NT2/D1 (cell line): ENCODE measurements around the gene HPCAL1.
"Not testable (repeated sequence)": the region's sequence is repeated elsewhere in the genome, so short reads cannot be mapped to it uniquely, and the experiment has no call there.

Experiments used
- SUZ12 ChIP-seq: IDR thresholded peaks from 2 replicates; pipeline ENCODE4 v1.6.1; 2011; ENCODE audit not compliant: insufficient read length, insufficient read depth; ENCODE audit errors: extremely low read depth
- YY1 ChIP-seq: IDR thresholded peaks from 2 replicates; pipeline ENCODE4 v1.6.1; 2011; ENCODE audit not compliant: insufficient read length, insufficient read depth
- ZNF274 ChIP-seq: IDR thresholded peaks from 2 replicates; pipeline ENCODE4 v1.6.1; 2011; ENCODE audit warnings: mild to moderate bottlenecking, low read depth, low read length

DNA sequence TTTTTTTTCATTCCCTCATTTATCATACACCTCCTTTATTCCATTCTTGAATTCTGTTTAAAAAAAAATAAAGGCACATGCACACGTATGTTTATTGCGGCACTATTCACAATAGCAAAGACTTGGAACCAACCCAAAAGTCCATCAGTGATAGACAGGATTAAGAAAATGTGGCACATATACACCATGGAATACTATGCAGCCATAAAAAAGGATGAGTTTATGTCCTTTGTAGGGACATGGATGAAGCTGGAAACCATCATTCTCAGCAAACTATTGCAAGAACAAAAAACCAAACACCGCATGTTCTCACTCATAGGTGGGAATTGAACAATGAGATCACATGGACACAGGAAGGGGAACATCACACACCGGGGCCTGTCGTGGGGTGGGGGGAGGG is 39.2 kb upstream of the HPCAL1 start:
- TF ChIP-seq ZNF274, YY1, SUZ12: not testable (repeated sequence)
